HEK293 (cell line): ENCODE data around the gene TMEFF1.

ENCODE experiments used
- CTCF ChIA-PET: fragments of 350-600 bp; formaldehyde crosslinking; extraction: SDS; loops from one replicate; lab custom pipeline; 2021; ENCODE audit warnings: antibody characterized with exemption; lab: Yijun Ruan, JAX
- POLR2A ChIA-PET: fragments of 300-600 bp; formaldehyde crosslinking; extraction: SDS; loops from one replicate; lab custom pipeline; 2020; ENCODE audit warnings: antibody characterized with exemption, inconsistent platforms; lab: Yijun Ruan, JAX
- H3K27ac ChIP-seq: fragments of 200-500 bp; sonication (Bioruptor generic); 2 replicates; pipeline ENCODE4 v1.5.1; 2014; ENCODE audit warnings: low read depth, low read length, control low read depth, inconsistent platforms; ENCODE audit errors: extremely low read depth
- H3K36me3 ChIP-seq, 2 experiments: fragments of 200-500 bp in 1 of 2; sonication (Bioruptor generic) in 1 of 2; 1 replicate in 1 of 2; 2 replicates in 1 of 2; pipeline ENCODE4 v1.5.1; 2014 to 2017; ENCODE audit warnings: inconsistent platforms in 2 of 2, low read length in 2 of 2; ENCODE audit not compliant: control insufficient read depth in 2 of 2, insufficient read depth in 1 of 2
- H3K4me1 ChIP-seq: fragments of 200-500 bp; sonication (Bioruptor generic); 2 replicates; pipeline ENCODE4 v1.5.1; 2014; ENCODE audit warnings: mild to moderate bottlenecking, low read length, inconsistent platforms; ENCODE audit not compliant: control insufficient read depth, insufficient read depth
- H3K4me3 ChIP-seq: 2 replicates; pipeline ENCODE4 v1.5.1; 2011; ENCODE audit warnings: low read depth, mild to moderate bottlenecking, control low read depth, low read length, moderate library complexity
- H3K9me3 ChIP-seq: fragments of 200-500 bp; sonication (Bioruptor generic); 2 replicates; pipeline ENCODE4 v1.5.1; 2014; ENCODE audit warnings: low read depth, low read length, inconsistent platforms; ENCODE audit not compliant: control insufficient read depth, insufficient read depth
- EGR2 ChIP-seq: fragments of 450-650 bp; formaldehyde crosslinking; IDR thresholded peaks from 2 replicates; pipeline ENCODE4 v1.5.1; 2016; ENCODE audit warnings: low read depth, missing biosample characterization, missing genetic modification characterization
- HIC1 ChIP-seq: fragments of 450-650 bp; formaldehyde crosslinking; IDR thresholded peaks from 2 replicates; pipeline ENCODE4 v1.5.1; 2016; ENCODE audit warnings: missing biosample characterization, missing genetic modification characterization
- KLF10 ChIP-seq: fragments of 450-650 bp; IDR thresholded peaks from 2 replicates; pipeline ENCODE4 v1.5.1; 2018; ENCODE audit warnings: missing biosample characterization, mild to moderate bottlenecking, missing genetic modification characterization
- KLF7 ChIP-seq: fragments of 450-650 bp; formaldehyde crosslinking; IDR thresholded peaks from 2 replicates; pipeline ENCODE4 v1.5.1; 2016; ENCODE audit warnings: missing biosample characterization, missing genetic modification characterization, borderline replicate concordance
- MZF1 ChIP-seq: fragments of 450-650 bp; formaldehyde crosslinking; IDR thresholded peaks from 2 replicates; pipeline ENCODE4 v1.5.1; 2017; ENCODE audit warnings: missing biosample characterization, missing genetic modification characterization, borderline replicate concordance
- RBAK ChIP-seq: fragments of 450-650 bp; formaldehyde crosslinking; IDR thresholded peaks from 2 replicates; pipeline ENCODE4 v1.5.1; 2016; ENCODE audit warnings: missing biosample characterization, missing genetic modification characterization
- REPIN1 ChIP-seq: fragments of 450-650 bp; formaldehyde crosslinking; IDR thresholded peaks from 2 replicates; pipeline ENCODE4 v1.5.1; 2017; ENCODE audit warnings: missing biosample characterization, missing genetic modification characterization, low read depth
- SP7 ChIP-seq: fragments of 450-650 bp; formaldehyde crosslinking; IDR thresholded peaks from 2 replicates; pipeline ENCODE4 v1.5.1; 2016; ENCODE audit warnings: missing biosample characterization, missing genetic modification characterization
- WT1 ChIP-seq: fragments of 450-650 bp; formaldehyde crosslinking; IDR thresholded peaks from 2 replicates; pipeline ENCODE4 v1.5.1; 2016; ENCODE audit warnings: missing biosample characterization, missing genetic modification characterization
- ZBTB11 ChIP-seq: fragments of 450-650 bp; formaldehyde crosslinking; conservative IDR thresholded peaks from 2 replicates; pipeline ENCODE4 v1.5.1; 2016; ENCODE audit warnings: low read depth, missing biosample characterization, missing genetic modification characterization
- ZBTB21 ChIP-seq: fragments of 450-650 bp; formaldehyde crosslinking; IDR thresholded peaks from 2 replicates; pipeline ENCODE4 v1.5.1; 2017; ENCODE audit warnings: missing biosample characterization, missing genetic modification characterization
- ZNF112 ChIP-seq: fragments of 450-650 bp; formaldehyde crosslinking; IDR thresholded peaks from 2 replicates; pipeline ENCODE4 v1.5.0; 2017; ENCODE audit warnings: missing biosample characterization, missing genetic modification characterization
- ZNF138 ChIP-seq: fragments of 450-650 bp; formaldehyde crosslinking; IDR thresholded peaks from 2 replicates; pipeline ENCODE4 v1.5.1; 2016; ENCODE audit warnings: missing biosample characterization, missing genetic modification characterization, borderline replicate concordance
- ZNF140 ChIP-seq: fragments of 450-650 bp; formaldehyde crosslinking; IDR thresholded peaks from 2 replicates; pipeline ENCODE4 v1.5.1; 2016; ENCODE audit warnings: missing biosample characterization, missing genetic modification characterization
- ZNF16 ChIP-seq: fragments of 450-650 bp; formaldehyde crosslinking; IDR thresholded peaks from 2 replicates; pipeline ENCODE4 v1.5.1; 2016; ENCODE audit warnings: low read depth, missing biosample characterization, missing genetic modification characterization
- ZNF214 ChIP-seq: fragments of 450-650 bp; formaldehyde crosslinking; IDR thresholded peaks from 2 replicates; pipeline ENCODE4 v1.5.1; 2017; ENCODE audit warnings: missing biosample characterization, mild to moderate bottlenecking, missing genetic modification characterization, borderline replicate concordance
- ZNF221 ChIP-seq: fragments of 450-650 bp; formaldehyde crosslinking; IDR thresholded peaks from 2 replicates; pipeline ENCODE4 v1.5.1; 2017; ENCODE audit warnings: missing biosample characterization, missing genetic modification characterization, borderline replicate concordance
- ZNF311 ChIP-seq: fragments of 450-650 bp; formaldehyde crosslinking; IDR thresholded peaks from 2 replicates; pipeline ENCODE4 v1.5.1; 2017; ENCODE audit warnings: missing biosample characterization, missing genetic modification characterization, borderline replicate concordance
- ZNF416 ChIP-seq: fragments of 450-650 bp; formaldehyde crosslinking; IDR thresholded peaks from 2 replicates; pipeline ENCODE4 v1.5.1; 2016; ENCODE audit warnings: missing biosample characterization, missing genetic modification characterization
- ZNF596 ChIP-seq: fragments of 450-650 bp; IDR thresholded peaks from 2 replicates; pipeline ENCODE4 v1.5.0; 2018; ENCODE audit warnings: missing biosample characterization, mild to moderate bottlenecking, missing genetic modification characterization, moderate library complexity
- ZNF610 ChIP-seq: fragments of 450-650 bp; formaldehyde crosslinking; IDR thresholded peaks from 2 replicates; pipeline ENCODE4 v1.5.1; 2016; ENCODE audit warnings: missing biosample characterization, missing genetic modification characterization, borderline replicate concordance
- ZNF707 ChIP-seq: fragments of 450-650 bp; formaldehyde crosslinking; IDR thresholded peaks from 2 replicates; pipeline ENCODE4 v1.5.1; 2016; ENCODE audit warnings: missing biosample characterization, missing genetic modification characterization
- ZNF830 ChIP-seq: fragments of 450-650 bp; IDR thresholded peaks from 2 replicates; pipeline ENCODE4 v1.5.0; 2018; ENCODE audit warnings: missing biosample characterization, missing genetic modification characterization, low read depth, mild to moderate bottlenecking, moderate library complexity
- ZNF837 ChIP-seq: fragments of 450-650 bp; formaldehyde crosslinking; IDR thresholded peaks from 2 replicates; pipeline ENCODE4 v1.5.1; 2016; ENCODE audit warnings: missing biosample characterization, missing genetic modification characterization
- ZNF843 ChIP-seq: fragments of 450-650 bp; formaldehyde crosslinking; IDR thresholded peaks from 2 replicates; pipeline ENCODE4 v1.5.1; 2016; ENCODE audit warnings: missing biosample characterization, missing genetic modification characterization
- ZSCAN30 ChIP-seq: fragments of 450-650 bp; IDR thresholded peaks from 2 replicates; pipeline ENCODE4 v1.5.1; 2018; ENCODE audit warnings: missing biosample characterization, mild to moderate bottlenecking, missing genetic modification characterization, moderate library complexity

Gene TMEFF1

GRCh38 chr9:100445161-100445902 lies 27.6 kb upstream of the TMEFF1 start:
- ChIA-PET POLR2A (no interaction called here), CTCF (interaction anchor here (0.6 to 2.7 kb wide), 3 partner anchors 7 to 151 kb away, joined by 5 to 19 read pairs (median 6); no protein-coding TSS in a partner anchor)
- H3K27ac ChIP-seq, result no peak overlapping the region
- H3K9me3 ChIP-seq, result no peaks in the 10 kb centered on the region
- TF ChIP-seq ZNF214 (tag by site-specific recombination), result no peak
- TF ChIP-seq HIC1 (tag by site-specific recombination), result no peak
- no peak for TF ChIP-seq ZNF830 (tag by site-specific recombination)
- no peak for TF ChIP-seq ZNF837 (tag by site-specific recombination)
- TF ChIP-seq KLF10, result no peak
- no peak for TF ChIP-seq REPIN1
- TF ChIP-seq ZNF140, result no peak
- TF ChIP-seq ZNF843 (tag by site-specific recombination), result no peak
- no peak for TF ChIP-seq ZNF138 (tag by site-specific recombination)
- no peak for TF ChIP-seq ZNF596 (tag by site-specific recombination)
- H3K4me1 ChIP-seq, result no peaks in the 10 kb centered on the region
- H3K36me3 ChIP-seq, result peaks cover 3 to 42% of the 10 kb centered on the region in 2 experiments; a peak in 1 of 3 replicates
- no peak overlapping the region for H3K4me3 ChIP-seq

DNA sequence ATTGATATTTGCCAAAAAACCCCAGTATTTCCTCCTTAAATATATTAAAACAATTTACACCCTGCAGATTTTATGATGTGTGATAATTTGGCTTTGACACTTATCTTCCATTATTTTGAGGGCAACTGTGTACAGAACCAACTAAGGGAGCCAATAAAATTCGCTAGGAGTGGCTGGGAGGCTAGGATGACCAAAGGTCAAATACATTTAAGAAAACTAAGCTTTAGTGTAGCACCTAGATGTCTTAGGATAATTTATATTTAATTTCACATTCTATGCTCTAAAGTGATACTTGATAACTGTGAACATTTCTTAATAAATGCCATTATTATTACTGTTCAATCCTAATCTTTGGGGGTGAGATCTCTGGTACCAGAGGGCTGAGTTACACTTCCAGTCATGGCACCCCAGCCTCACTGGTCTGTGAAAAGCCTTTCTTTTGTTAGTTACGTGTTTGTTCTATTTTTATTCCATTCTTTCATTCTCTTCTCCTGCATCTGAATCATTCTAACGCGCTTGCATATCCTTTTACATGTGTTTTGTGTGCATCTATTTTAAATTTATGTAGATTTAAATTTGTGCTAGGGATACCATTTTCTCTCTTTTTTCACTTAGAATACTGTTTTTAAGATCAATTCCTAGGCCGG lies 26.9 kb upstream of the TMEFF1 start:
- CTCF ChIA-PET, result interaction anchor here (2.4 to 2.7 kb wide), 2 partner anchors 8 to 150 kb away, joined by 6 to 19 read pairs; no protein-coding TSS in a partner anchor
- Histone ChIP-seq H3K4me1 (no peaks in the 10 kb centered on the region), H3K4me3 (no peak overlapping the region), H3K9me3 (no peaks in the 10 kb centered on the region), H3K36me3 (peaks cover 3 to 49% of the 10 kb centered on the region in 2 experiments; a peak in 1 of 3 replicates), H3K27ac (no peak overlapping the region)
- POLR2A ChIA-PET, result no interaction called here
- TF ChIP-seq ZNF596 (tag by site-specific recombination), result no peak

GRCh38 chr9:100447041-100447440 lies 25.9 kb upstream of the TMEFF1 start:
- H3K27ac ChIP-seq, result no peak overlapping the region
- H3K36me3 ChIP-seq, result peaks cover 3 to 57% of the 10 kb centered on the region in 2 experiments; a peak in 1 of 3 replicates
- H3K4me3 ChIP-seq, result no peak overlapping the region
- ChIA-PET POLR2A (no interaction called here), CTCF (interaction anchor here (0.5 to 2.7 kb wide), 3 partner anchors 9 to 651 kb away, joined by 3 to 19 read pairs (median 6); no protein-coding TSS in a partner anchor)
- no peaks in the 10 kb centered on the region for H3K9me3 ChIP-seq
- no peaks in the 10 kb centered on the region for H3K4me1 ChIP-seq
- no peak for TF ChIP-seq ZSCAN30
- no peak for TF ChIP-seq ZBTB21 (tag by site-specific recombination)
- no peak for TF ChIP-seq ZNF610 (tag by site-specific recombination)
- TF ChIP-seq EGR2, result no peak
- no peak for TF ChIP-seq WT1 (tag by site-specific recombination)
- no peak for TF ChIP-seq ZNF112 (tag by site-specific recombination)
- no peak for TF ChIP-seq KLF7 (tag by site-specific recombination)
- TF ChIP-seq SP7 (tag by site-specific recombination), result no peak
- no peak for TF ChIP-seq ZNF16 (tag by site-specific recombination)
- no peak for TF ChIP-seq ZNF221 (tag by site-specific recombination)
- TF ChIP-seq ZNF707 (tag by site-specific recombination), result no peak
- TF ChIP-seq ZNF311 (tag by site-specific recombination), result no peak
- TF ChIP-seq ZNF416 (tag by site-specific recombination), result no peak
- no peak for TF ChIP-seq REPIN1
- TF ChIP-seq MZF1 (tag by site-specific recombination), result no peak
- TF ChIP-seq RBAK (tag by site-specific recombination), result no peak
- TF ChIP-seq ZBTB11 (tag by site-specific recombination), result no peak
